WI38 (cell line): ENCODE measurements around the gene TMEM169.

Source experiments
- H3K4me3 ChIP-seq: 2 replicates; pipeline ENCODE4 v1.5.1; 2011; ENCODE audit warnings: low read depth, mild to moderate bottlenecking, control low read depth, low read length
- TF ChIP-seq, protein P1 (sequence below): IDR thresholded peaks from 2 replicates; pipeline ENCODE4 v1.5.1; 2012; ENCODE audit warnings: low read depth, mild to moderate bottlenecking, control low read depth, low read length

Gene TMEM169

GRCh38 chr2:216081487-216082116 lies at the start of gene TMEM169, which contains the start of gene PECR:
TMEM169 (plus strand) TSS chr2:216081919; CDS start chr2:216095964, 14,045 bp downstream.
PECR (minus strand) TSS chr2:216081809; CDS start chr2:216081741, 68 bp downstream.
- H3K4me3 ChIP-seq, result peak within 1 kb of the TSS; percentile 76
- TF ChIP-seq, protein P1, sequence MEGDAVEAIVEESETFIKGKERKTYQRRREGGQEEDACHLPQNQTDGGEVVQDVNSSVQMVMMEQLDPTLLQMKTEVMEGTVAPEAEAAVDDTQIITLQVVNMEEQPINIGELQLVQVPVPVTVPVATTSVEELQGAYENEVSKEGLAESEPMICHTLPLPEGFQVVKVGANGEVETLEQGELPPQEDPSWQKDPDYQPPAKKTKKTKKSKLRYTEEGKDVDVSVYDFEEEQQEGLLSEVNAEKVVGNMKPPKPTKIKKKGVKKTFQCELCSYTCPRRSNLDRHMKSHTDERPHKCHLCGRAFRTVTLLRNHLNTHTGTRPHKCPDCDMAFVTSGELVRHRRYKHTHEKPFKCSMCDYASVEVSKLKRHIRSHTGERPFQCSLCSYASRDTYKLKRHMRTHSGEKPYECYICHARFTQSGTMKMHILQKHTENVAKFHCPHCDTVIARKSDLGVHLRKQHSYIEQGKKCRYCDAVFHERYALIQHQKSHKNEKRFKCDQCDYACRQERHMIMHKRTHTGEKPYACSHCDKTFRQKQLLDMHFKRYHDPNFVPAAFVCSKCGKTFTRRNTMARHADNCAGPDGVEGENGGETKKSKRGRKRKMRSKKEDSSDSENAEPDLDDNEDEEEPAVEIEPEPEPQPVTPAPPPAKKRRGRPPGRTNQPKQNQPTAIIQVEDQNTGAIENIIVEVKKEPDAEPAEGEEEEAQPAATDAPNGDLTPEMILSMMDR, result no peak

- TF ChIP-seq, protein P1, result no peak
- H3K4me3 ChIP-seq, result no peak overlapping the region
Observed at GRCh38 chr2:216031960-216032689, 49.6 kb upstream of the TMEM169 start.

DNA sequence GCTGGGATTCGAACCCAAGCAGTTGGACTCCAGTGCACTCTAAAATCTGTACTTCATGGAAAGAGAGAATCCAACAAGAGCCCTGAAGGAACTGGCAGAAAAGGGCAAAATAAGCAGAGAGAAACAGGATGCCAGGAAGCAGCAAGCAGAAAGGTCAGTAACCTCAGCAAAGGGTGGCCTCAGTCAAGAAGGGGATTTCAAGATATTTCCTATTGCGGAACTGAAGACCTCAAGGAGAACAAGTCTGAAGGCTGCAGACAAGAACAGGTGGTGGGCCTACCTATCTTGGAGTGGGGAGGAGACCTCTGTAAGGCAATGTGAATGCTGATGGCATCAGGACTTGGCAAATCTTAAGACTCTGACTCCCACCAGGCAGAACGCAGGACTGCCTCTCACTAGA lies 48.3 kb upstream of the TMEM169 start:
- TF ChIP-seq, protein P1, result no peak
- H3K4me3 ChIP-seq, result no peak overlapping the region

- H3K4me3 ChIP-seq, result no peak overlapping the region
- TF ChIP-seq, protein P1, result peak; percentile 86
Observed at GRCh38 chr2:216034065-216034464, 47.7 kb upstream of the TMEM169 start.

- H3K4me3 ChIP-seq, result no peak overlapping the region
- TF ChIP-seq, protein P1, result no peak
Observed at GRCh38 chr2:216039918-216040317, 41.8 kb upstream of the TMEM169 start.

- TF ChIP-seq, protein P1, result no peak
- no peak overlapping the region for H3K4me3 ChIP-seq
Observed at GRCh38 chr2:216041438-216041837, 40.3 kb upstream of the TMEM169 start.

GRCh38 chr2:216043949-216044348 lies 37.8 kb upstream of the TMEM169 start:
- H3K4me3 ChIP-seq, result no peak overlapping the region
- TF ChIP-seq, protein P1, result no peak
